PFSK-1 (cell line): Measurements from ENCODE around the gene APP.

Source experiments
- FOXP2 ChIP-seq: optimal IDR thresholded peaks from 2 replicates; pipeline ENCODE3; 2011; ENCODE audit warnings: borderline replicate concordance, control low read depth, inconsistent platforms; ENCODE audit not compliant: insufficient read depth; ENCODE audit errors: extremely low read length, extremely low read depth
- POLR2AphosphoS5 ChIP-seq: IDR thresholded peaks from 2 replicates; pipeline ENCODE4 v1.6.1; 2012; ENCODE audit warnings: low read depth, mild to moderate bottlenecking, control low read depth, low read length, moderate library complexity
- SIN3A ChIP-seq: IDR thresholded peaks from 2 replicates; pipeline ENCODE4 v1.6.1; 2012; ENCODE audit warnings: mild to moderate bottlenecking, low read length, moderate library complexity, borderline replicate concordance; ENCODE audit not compliant: insufficient read depth
- TAF1 ChIP-seq: IDR thresholded peaks from 2 replicates; pipeline ENCODE4 v1.6.1; 2012; ENCODE audit warnings: low read length, control low read depth, borderline replicate concordance; ENCODE audit not compliant: insufficient read depth
- TF ChIP-seq, protein P1 (sequence below), 2 experiments: IDR thresholded peaks; 2 replicates each; pipeline versions ENCODE4 v1.6.1 to v1.8.0; 2011 to 2012; ENCODE audit warnings: low read depth in 2 of 2, low read length in 2 of 2, control low read depth in 1 of 2, inconsistent platforms in 1 of 2, mild to moderate bottlenecking in 1 of 2, moderate library complexity in 1 of 2; ENCODE audit not compliant: insufficient read depth in 1 of 2

GRCh38 chr21:25908495-25908894 lies 262.1 kb downstream of the APP start:
- TF ChIP-seq, protein P1, sequence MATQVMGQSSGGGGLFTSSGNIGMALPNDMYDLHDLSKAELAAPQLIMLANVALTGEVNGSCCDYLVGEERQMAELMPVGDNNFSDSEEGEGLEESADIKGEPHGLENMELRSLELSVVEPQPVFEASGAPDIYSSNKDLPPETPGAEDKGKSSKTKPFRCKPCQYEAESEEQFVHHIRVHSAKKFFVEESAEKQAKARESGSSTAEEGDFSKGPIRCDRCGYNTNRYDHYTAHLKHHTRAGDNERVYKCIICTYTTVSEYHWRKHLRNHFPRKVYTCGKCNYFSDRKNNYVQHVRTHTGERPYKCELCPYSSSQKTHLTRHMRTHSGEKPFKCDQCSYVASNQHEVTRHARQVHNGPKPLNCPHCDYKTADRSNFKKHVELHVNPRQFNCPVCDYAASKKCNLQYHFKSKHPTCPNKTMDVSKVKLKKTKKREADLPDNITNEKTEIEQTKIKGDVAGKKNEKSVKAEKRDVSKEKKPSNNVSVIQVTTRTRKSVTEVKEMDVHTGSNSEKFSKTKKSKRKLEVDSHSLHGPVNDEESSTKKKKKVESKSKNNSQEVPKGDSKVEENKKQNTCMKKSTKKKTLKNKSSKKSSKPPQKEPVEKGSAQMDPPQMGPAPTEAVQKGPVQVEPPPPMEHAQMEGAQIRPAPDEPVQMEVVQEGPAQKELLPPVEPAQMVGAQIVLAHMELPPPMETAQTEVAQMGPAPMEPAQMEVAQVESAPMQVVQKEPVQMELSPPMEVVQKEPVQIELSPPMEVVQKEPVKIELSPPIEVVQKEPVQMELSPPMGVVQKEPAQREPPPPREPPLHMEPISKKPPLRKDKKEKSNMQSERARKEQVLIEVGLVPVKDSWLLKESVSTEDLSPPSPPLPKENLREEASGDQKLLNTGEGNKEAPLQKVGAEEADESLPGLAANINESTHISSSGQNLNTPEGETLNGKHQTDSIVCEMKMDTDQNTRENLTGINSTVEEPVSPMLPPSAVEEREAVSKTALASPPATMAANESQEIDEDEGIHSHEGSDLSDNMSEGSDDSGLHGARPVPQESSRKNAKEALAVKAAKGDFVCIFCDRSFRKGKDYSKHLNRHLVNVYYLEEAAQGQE (IDR thresholded peaks at IDR 0.05; ENCODE audit: insufficient read depth in 1 of 2, low read depth in 2 of 2, low read length in 2 of 2): no peak
- TF ChIP-seq TAF1 (no peak), POLR2AphosphoS5 (no peak), SIN3A (no peak), FOXP2 (no peak)
